ENCODE data around the gene UIMC1.

Gene UIMC1

GRCh38 chr5:176952531-176953193 lies 53.9 kb downstream of the UIMC1 start:
- no peak for DNase-seq (ENCODE audit: low read depth)

GRCh38 chr5:176948458-176948857 lies 58.1 kb downstream of the UIMC1 start:
- DNase-seq (ENCODE audit: low read depth), result no peak

GRCh38 chr5:176947847-176948246 lies 58.7 kb downstream of the UIMC1 start:
- no peak for DNase-seq (ENCODE audit: low read depth)

- no peak for DNase-seq (ENCODE audit: low read depth)
Measured at GRCh38 chr5:176944268-176944667, 62.3 kb downstream of the UIMC1 start.

- DNase-seq (ENCODE audit: low read depth), result no peak
Measured at GRCh38 chr5:176943816-176944215, 62.8 kb downstream of the UIMC1 start.

GRCh38 chr5:176941951-176942350 lies 64.6 kb downstream of the UIMC1 start:
- DNase-seq (ENCODE audit: low read depth), result no peak

GRCh38 chr5:176938472-176938871 lies 68.1 kb downstream of the UIMC1 start:
- no peak for DNase-seq (ENCODE audit: low read depth)

GRCh38 chr5:176935017-176935416 lies 71.6 kb downstream of the UIMC1 start:
- DNase-seq (ENCODE audit: low read depth), result no peak

GRCh38 chr5:176934309-176934930 lies 72.2 kb downstream of the UIMC1 start:
- no peak for DNase-seq (ENCODE audit: low read depth)

GRCh38 chr5:176929654-176930053 lies 76.9 kb downstream of the UIMC1 start:
- DNase-seq (ENCODE audit: low read depth), result no peak

GRCh38 chr5:176927562-176927961 lies 79.0 kb downstream of the UIMC1 start:
- no peak for DNase-seq (ENCODE audit: low read depth)

GRCh38 chr5:176922817-176923216 lies 83.8 kb downstream of the UIMC1 start:
- DNase-seq (ENCODE audit: low read depth), result no peak

- DNase-seq (ENCODE audit: low read depth), result no peak
Measured at GRCh38 chr5:176921714-176922113, 84.9 kb downstream of the UIMC1 start.

GRCh38 chr5:176918613-176919012 lies 88.0 kb downstream of the UIMC1 start:
- no peak for DNase-seq (ENCODE audit: low read depth)

- DNase-seq (ENCODE audit: low read depth), result no peak
Measured at GRCh38 chr5:176916337-176916736, 90.2 kb downstream of the UIMC1 start.

GRCh38 chr5:176915906-176916305 lies 90.7 kb downstream of the UIMC1 start:
- no peak for DNase-seq (ENCODE audit: low read depth)

- no peak for DNase-seq (ENCODE audit: low read depth)
Measured at GRCh38 chr5:176912115-176912514, 94.5 kb downstream of the UIMC1 start.

- DNase-seq (ENCODE audit: low read depth), result no peak
Measured at GRCh38 chr5:176908675-176909368, 97.8 kb downstream of the UIMC1 start.

- DNase-seq (ENCODE audit: low read depth), result no peak
Measured at GRCh38 chr5:176906796-176907195, 99.8 kb downstream of the UIMC1 start.

GRCh38 chr5:176906126-176906525 lies 100.5 kb downstream of the UIMC1 start:
- no peak for DNase-seq (ENCODE audit: low read depth)

- DNase-seq (ENCODE audit: low read depth), result no peak
Measured at GRCh38 chr5:176904276-176904675, 102.3 kb downstream of the UIMC1 start.

- no peak for DNase-seq (ENCODE audit: low read depth)
Measured at GRCh38 chr5:176902911-176903664, 103.5 kb downstream of the UIMC1 start.
